Measurements from ENCODE around the gene NBPF20.
"Not testable (repeated sequence)": the region's sequence is repeated elsewhere in the genome, so short reads cannot be mapped to it uniquely, and the experiment has no call there.

- not testable (repeated sequence) for TF ChIP-seq CTCF (IDR thresholded peaks at IDR 0.05; ENCODE audit: extremely low read depth in 1 of 2, insufficient read depth in 1 of 2, low read depth in 1 of 2, low read length in 2 of 2); MYC (IDR thresholded peaks at IDR 0.05; ENCODE audit: low read depth, low read length)
- peak; percentile 99 for TF ChIP-seq POLR2A (IDR thresholded peaks at IDR 0.05; ENCODE audit: low read depth, low read length)
Observed at GRCh38 chr1:145465405-145466144, 40.2 kb upstream of the NBPF20 start.
